HG02981 (cell line): ENCODE data around the gene RNPS1.
"Not testable (repeated sequence)": the region's sequence is repeated elsewhere in the genome, so short reads cannot be mapped to it uniquely, and the experiment has no call there.

ENCODE experiments used
- ATAC-seq: cut with Tn5 transposase; IDR thresholded peaks from one replicate; pipeline ENCODE4 v1.9.1; 2021; ENCODE audit warnings: mild to moderate bottlenecking, moderate library complexity; ENCODE audit not compliant: unreplicated experiment

RNPS1 gene

GRCh38 chr16:2263026-2263425 lies 4.9 kb downstream of the RNPS1 start:
- not testable (repeated sequence) for ATAC-seq

GRCh38 chr16:2260250-2260649 lies 7.7 kb downstream of the RNPS1 start:
- ATAC-seq: no peak

GRCh38 chr16:2258530-2258929 lies 9.4 kb downstream of the RNPS1 start:
- ATAC-seq: not testable (repeated sequence)

GRCh38 chr16:2257726-2258125 lies 10.2 kb downstream of the RNPS1 start:
- no peak for ATAC-seq

GRCh38 chr16:2256531-2257140 lies 11.3 kb downstream of the RNPS1 start:
- ATAC-seq: no peak

- ATAC-seq: no peak
Measured at GRCh38 chr16:2253293-2253692, 14.6 kb downstream of the RNPS1 start.

- no peak for ATAC-seq
Measured at GRCh38 chr16:2252806-2253148, 15.1 kb downstream of the RNPS1 start.

GRCh38 chr16:2251296-2252111 lies 16.4 kb downstream of the RNPS1 start, which contains the start of gene ECI1:
Gene ECI1, minus strand, starts transcription at chr16:2251587. Its CDS starts 21 bp downstream, at chr16:2251566.
- ATAC-seq: peak; percentile 81

GRCh38 chr16:2250652-2251295 lies 17.2 kb downstream of the RNPS1 start:
- ATAC-seq: no peak

GRCh38 chr16:2246301-2246885 lies 21.5 kb downstream of the RNPS1 start:
- no peak for ATAC-seq

- ATAC-seq: no peak
Measured at GRCh38 chr16:2244926-2245795, 22.8 kb downstream of the RNPS1 start.

GRCh38 chr16:2244301-2244700 lies 23.6 kb downstream of the RNPS1 start:
- ATAC-seq: no peak

- ATAC-seq: no peak
Measured at GRCh38 chr16:2243781-2244180, 24.1 kb downstream of the RNPS1 start.

- ATAC-seq: no peak
Measured at GRCh38 chr16:2243031-2243528, 24.8 kb downstream of the RNPS1 start.

GRCh38 chr16:2242598-2242997 lies 25.3 kb downstream of the RNPS1 start:
- no peak for ATAC-seq

GRCh38 chr16:2240331-2240730 lies 27.6 kb downstream of the RNPS1 start:
- not testable (repeated sequence) for ATAC-seq

- ATAC-seq: no peak
Measured at GRCh38 chr16:2238838-2239675, 28.9 kb downstream of the RNPS1 start.

- no peak for ATAC-seq
Measured at GRCh38 chr16:2238150-2238837, 29.6 kb downstream of the RNPS1 start.
